Fibroblast of the aortic adventitia (primary cell): Measurements from ENCODE around the gene KCNJ6. TPM values are rescaled to one million over a fixed set of nuclear protein-coding genes. Genes with fewer than 3 reads are reported as not detected.

ENCODE experiments used
- DNase-seq: peaks from one replicate; pipeline ENCODE4 v3.0.0-alpha.2; 2010; ENCODE audit warnings: low read depth
- H3K4me3 ChIP-seq: 2 replicates; pipeline ENCODE4 v1.5.1; 2011; ENCODE audit warnings: low read depth, mild to moderate bottlenecking, control low read depth, low read length, moderate library complexity
- total RNA-seq: library from RNA; depleted of rRNA; stranded (reverse); fragments of >200 nt; gene quantifications from 2 replicates; pipeline ENCODE4 v1.2.3, GENCODE V29; 2012; ENCODE audit warnings: low replicate concordance
- TF ChIP-seq, protein P1 (sequence below): IDR thresholded peaks from 2 replicates; pipeline ENCODE4 v1.5.1; 2011; ENCODE audit warnings: mild to moderate bottlenecking, low read length, control low read depth, inconsistent platforms; ENCODE audit not compliant: insufficient read depth

KCNJ6 gene
- total RNA-seq, 1 donor: under 0.01 TPM

DNA sequence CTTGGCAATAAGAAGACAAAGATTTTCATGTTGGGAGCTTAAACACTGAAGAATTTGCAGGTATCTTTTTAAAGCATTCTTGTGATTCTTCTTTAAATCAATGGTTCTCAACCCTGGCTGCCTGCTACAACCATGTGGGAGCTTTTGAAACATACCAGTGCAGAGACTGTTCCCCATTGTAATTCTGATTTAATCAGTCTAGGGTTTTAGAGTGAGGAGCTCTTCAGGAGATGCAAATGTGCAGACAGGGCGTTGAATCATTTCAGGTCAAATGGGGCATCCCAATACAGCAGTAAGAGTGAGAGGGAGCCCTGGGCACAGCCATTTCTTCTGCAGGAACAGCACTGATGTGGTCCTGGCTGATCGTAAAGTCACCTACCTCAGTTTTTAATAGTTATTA, 24.3 kb downstream of the KCNJ6 start:
- TF ChIP-seq, protein P1, sequence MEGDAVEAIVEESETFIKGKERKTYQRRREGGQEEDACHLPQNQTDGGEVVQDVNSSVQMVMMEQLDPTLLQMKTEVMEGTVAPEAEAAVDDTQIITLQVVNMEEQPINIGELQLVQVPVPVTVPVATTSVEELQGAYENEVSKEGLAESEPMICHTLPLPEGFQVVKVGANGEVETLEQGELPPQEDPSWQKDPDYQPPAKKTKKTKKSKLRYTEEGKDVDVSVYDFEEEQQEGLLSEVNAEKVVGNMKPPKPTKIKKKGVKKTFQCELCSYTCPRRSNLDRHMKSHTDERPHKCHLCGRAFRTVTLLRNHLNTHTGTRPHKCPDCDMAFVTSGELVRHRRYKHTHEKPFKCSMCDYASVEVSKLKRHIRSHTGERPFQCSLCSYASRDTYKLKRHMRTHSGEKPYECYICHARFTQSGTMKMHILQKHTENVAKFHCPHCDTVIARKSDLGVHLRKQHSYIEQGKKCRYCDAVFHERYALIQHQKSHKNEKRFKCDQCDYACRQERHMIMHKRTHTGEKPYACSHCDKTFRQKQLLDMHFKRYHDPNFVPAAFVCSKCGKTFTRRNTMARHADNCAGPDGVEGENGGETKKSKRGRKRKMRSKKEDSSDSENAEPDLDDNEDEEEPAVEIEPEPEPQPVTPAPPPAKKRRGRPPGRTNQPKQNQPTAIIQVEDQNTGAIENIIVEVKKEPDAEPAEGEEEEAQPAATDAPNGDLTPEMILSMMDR: no peak
- no peak overlapping the region for H3K4me3 ChIP-seq
- DNase-seq: no peak

DNA sequence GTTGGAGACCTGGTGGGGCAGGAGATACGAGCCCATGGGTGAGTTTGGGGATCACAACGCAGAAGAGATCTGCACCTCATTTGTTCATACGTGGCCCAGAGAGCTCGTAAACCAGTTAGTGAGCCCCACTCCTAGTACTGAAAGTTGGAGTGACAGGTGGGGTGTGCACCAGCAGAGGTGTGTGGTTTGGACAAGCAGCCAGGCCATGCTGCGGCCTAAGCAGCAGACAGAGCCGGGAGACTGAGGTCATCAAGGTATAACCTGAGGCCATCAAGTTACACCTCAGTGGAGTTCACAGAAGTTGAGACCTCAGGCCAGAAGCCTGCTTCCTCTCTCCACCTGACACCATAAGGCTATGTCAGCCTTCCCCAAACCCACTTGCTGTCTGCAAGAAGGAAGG, 27.6 kb downstream of the KCNJ6 start:
- TF ChIP-seq, protein P1: no peak
- no peak for DNase-seq
- no peak overlapping the region for H3K4me3 ChIP-seq

DNA sequence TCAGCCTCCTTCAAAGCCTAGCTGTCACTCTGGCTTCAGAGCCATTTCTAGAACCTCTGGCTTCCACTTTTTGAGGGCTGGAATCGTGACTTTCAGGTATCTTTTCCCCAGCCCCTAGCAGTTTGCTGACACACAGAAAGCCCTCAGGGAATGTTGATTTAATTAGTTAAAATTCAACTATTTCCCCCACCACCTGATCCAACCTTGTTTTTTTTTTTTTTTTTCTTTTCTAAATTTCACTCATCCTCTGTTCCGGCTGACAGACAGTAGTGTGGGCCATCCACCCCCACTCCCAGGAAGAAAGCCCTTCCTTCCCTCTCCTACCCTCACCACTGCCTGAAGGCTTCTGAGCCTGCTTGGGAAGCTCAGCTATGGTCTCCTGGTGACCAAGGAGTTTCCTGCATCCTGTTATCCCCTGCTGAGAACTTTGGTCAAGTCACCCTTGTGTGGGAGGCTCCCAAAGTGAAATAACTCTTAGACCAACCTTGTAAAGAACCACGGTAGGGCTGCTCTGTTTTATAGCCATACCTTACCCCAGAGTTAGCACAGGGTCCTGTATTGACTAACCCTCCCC, 29.4 kb downstream of the KCNJ6 start:
- no peak overlapping the region for H3K4me3 ChIP-seq
- no peak for DNase-seq
- TF ChIP-seq, protein P1: no peak

DNA sequence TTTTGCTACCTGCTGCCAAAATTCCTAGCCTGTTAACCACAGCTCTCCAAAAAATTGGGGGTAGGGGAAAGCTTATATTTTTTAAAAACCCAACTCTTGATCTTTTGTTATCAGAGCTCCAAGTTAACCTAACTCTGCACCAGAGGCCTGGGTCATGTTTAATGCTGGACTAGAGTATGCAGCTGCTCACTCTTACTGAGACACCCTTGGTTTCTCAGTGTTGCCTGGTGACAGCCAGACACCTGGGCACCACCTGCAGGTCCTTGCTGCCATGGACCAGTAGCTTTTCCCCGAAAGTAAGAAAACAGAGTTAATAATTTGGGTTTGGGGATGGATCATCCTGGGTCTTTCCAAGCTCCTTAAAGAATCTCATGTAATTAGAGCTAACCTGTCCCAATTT, 30.1 kb downstream of the KCNJ6 start:
- no peak overlapping the region for H3K4me3 ChIP-seq
- TF ChIP-seq, protein P1: no peak
- no peak for DNase-seq

DNA sequence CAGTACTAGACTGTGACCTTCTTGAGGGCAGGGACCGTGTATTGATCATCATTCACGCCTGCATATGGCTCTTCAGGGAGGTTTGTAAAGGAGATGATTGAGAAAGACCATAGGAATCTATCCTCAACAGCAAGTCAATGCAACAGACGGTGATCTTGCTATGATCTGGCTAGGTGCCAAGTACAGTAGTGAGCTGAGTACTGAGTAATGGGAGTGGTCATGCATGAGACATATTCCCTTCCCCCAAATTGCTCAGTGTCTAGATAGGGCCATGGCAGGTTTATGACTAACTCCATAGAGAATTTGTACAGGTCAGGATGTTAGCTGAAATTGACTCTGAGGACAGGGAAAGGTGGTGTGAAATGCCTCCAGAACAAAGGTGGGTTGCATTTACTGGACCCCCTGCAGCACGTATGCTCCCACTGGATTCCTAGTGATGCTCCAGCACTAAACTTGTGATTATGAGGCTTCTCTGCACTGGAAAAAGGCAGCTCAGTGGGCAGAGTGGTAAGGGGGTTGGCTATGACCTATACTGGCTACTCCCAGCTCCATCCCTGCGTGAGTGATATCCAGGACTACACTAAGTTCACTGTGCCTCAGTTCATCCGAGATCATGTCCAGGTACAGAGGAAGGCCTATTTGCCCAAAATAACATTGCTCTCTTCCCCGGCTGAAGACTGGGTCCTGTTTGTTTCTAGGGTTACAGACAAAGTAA, 37.2 kb downstream of the KCNJ6 start:
- TF ChIP-seq, protein P1: no peak
- peak; percentile 49 for DNase-seq
- H3K4me3 ChIP-seq: no peak overlapping the region

DNA sequence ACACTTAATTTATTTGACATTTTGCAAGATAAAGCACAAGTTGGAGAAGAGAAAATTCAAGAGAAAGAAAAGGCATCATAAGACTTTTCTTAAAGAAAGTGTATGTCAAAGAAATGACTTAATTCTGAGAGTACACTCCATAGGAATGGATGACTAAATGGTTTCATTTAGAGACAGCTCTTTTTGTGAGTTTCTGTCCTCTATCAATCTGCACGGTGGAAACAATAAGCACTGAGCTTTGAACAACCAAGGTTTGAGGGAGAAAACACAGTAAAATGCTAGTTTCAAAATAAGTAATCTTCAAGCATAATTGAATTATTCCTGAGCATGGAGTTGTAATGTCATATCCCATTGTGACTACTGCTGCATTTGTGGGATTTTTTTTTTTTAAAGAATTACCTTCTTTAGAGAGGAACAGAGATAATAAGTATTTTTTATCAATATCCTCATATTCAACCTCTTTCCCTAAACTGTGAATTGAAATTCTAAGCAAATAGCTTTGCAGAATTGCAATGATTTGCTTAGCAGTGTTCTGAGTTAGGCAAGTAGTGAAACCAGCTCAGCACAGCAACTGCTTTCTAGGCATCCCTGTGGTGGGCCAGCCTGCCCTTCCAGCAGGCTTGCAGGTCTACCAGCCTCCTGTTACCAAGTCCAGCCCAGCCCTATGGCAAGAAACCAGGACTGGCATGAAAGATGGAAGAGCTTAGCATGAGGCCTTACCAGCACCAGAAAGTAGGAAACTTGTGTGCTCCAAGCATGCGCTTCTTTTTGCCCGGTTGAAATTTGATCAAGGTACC, 38.2 kb downstream of the KCNJ6 start:
- TF ChIP-seq, protein P1: no peak
- H3K4me3 ChIP-seq: no peak overlapping the region
- no peak for DNase-seq
